Osteocyte (in vitro differentiated cells): ENCODE results near the gene MAP3K14. TPM values are rescaled to one million over a fixed set of nuclear protein-coding genes. Genes with fewer than 3 reads are reported as not detected.
"Not testable (repeated sequence)": the region's sequence is repeated elsewhere in the genome, so short reads cannot be mapped to it uniquely, and the experiment has no call there.

ENCODE experiments used
- DNase-seq: peaks from one replicate; pipeline ENCODE4 v3.0.0; 2021; ENCODE audit warnings: mixed read lengths; ENCODE audit not compliant: unreplicated experiment; ENCODE audit errors: extremely low spot score
- H3K27ac Mint-ChIP-seq: one replicate; pipeline ENCODE4 v1.8.0; 2021; ENCODE audit warnings: mild to moderate bottlenecking, mixed read lengths; ENCODE audit not compliant: unreplicated experiment
- H3K27me3 Mint-ChIP-seq: one replicate; pipeline ENCODE4 v1.8.0; 2021; ENCODE audit warnings: mixed read lengths; ENCODE audit not compliant: unreplicated experiment
- H3K36me3 Mint-ChIP-seq: one replicate; pipeline ENCODE4 v1.8.0; 2021; ENCODE audit warnings: mixed read lengths; ENCODE audit not compliant: unreplicated experiment
- H3K4me1 Mint-ChIP-seq: one replicate; pipeline ENCODE4 v1.8.0; 2021; ENCODE audit warnings: mixed read lengths; ENCODE audit not compliant: unreplicated experiment
- H3K4me3 Mint-ChIP-seq: one replicate; pipeline ENCODE4 v1.8.0; 2021; ENCODE audit warnings: mild to moderate bottlenecking, moderate library complexity, mixed read lengths; ENCODE audit not compliant: unreplicated experiment
- H3K9me3 Mint-ChIP-seq: one replicate; pipeline ENCODE4 v1.8.0; 2021; ENCODE audit warnings: mixed read lengths; ENCODE audit not compliant: unreplicated experiment
- CTCF ChIP-seq: fragments of 200-600 bp; sonication (generic); IDR thresholded peaks from 2 replicates; pipeline ENCODE4 v1.5.0; 2021; ENCODE audit warnings: antibody characterized with exemption, mild to moderate bottlenecking, moderate library complexity
- total RNA-seq: library from RNA; stranded (reverse); gene quantifications from 2 replicates; pipeline ENCODE4 v1.2.1, GENCODE V29; 2021

Gene MAP3K14
- total RNA-seq, 1 donor from 2014 or later: 13.2 TPM

DNA sequence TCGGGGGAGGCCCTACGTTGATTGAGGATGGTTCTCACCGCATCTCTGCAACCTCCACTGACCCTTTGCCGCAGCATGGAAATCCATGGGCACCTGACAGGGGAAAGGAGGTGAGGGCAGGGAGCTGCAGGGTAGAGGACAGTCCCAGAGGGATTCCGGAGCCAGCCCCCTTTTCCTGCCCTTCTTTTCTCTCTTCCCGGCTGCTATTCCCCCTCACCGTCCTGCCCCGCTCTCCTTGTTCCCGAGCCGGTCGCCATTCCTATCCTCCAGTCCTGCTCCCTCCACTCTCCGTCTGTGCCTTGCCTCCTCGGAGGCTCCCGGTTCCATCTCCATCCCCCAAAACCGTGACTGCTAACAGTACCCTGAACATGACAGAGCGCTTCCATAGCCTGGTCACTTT lies 59.7 kb downstream of the MAP3K14 start:
- H3K36me3 Mint-ChIP-seq: no peaks in the 10 kb centered on the region

GRCh38 chr17:45256114-45256966 lies 60.5 kb downstream of the MAP3K14 start:
- DNase-seq: no peak
- Mint-ChIP-seq H3K4me1 (no peaks in the 10 kb centered on the region), H3K36me3 (no peaks in the 10 kb centered on the region), H3K4me3 (no peak overlapping the region), H3K27me3 (no peaks in the 10 kb centered on the region), H3K9me3 (no peaks in the 10 kb centered on the region), H3K27ac (no peak overlapping the region)
- no peak for TF ChIP-seq CTCF

More for the DNA sequence above, 59.7 kb downstream of the MAP3K14 start:
- no peak for TF ChIP-seq CTCF
- no peaks in the 10 kb centered on the region for H3K4me1 Mint-ChIP-seq
- no peak overlapping the region for H3K27ac Mint-ChIP-seq
- H3K27me3 Mint-ChIP-seq: no peaks in the 10 kb centered on the region
- H3K9me3 Mint-ChIP-seq: no peaks in the 10 kb centered on the region
- DNase-seq: no peak
- H3K4me3 Mint-ChIP-seq: no peak overlapping the region

DNA sequence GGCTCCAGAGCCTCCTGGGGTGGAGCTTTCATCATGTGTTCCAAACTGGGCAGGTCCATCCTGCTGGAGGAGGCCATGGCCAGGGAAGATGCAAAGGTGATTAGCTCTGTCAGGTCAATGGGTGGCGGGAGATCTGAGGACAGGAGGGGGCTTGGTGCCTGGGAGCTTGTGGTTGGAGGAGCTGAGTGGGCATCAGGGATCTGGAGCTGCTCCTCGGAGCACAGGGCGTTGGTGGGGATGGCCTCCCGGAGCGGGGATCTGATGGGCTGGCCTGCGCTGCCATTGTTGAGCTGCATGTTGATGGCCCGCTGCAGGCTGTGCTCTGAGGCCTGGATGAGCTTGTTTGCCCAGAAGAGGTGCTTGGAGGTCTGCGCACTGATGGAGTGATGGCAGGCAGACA lies 61.5 kb downstream of the MAP3K14 start:
- DNase-seq: no peak
- Mint-ChIP-seq H3K27me3 (no peaks in the 10 kb centered on the region), H3K36me3 (no peaks in the 10 kb centered on the region), H3K4me1 (no peaks in the 10 kb centered on the region), H3K9me3 (no peaks in the 10 kb centered on the region), H3K27ac (no peak overlapping the region), H3K4me3 (no peak overlapping the region)
- no peak for TF ChIP-seq CTCF

GRCh38 chr17:45253879-45254278 lies 62.9 kb downstream of the MAP3K14 start:
- DNase-seq: no peak
- H3K4me3 Mint-ChIP-seq: no peak overlapping the region
- no peaks in the 10 kb centered on the region for H3K4me1 Mint-ChIP-seq
- no peak for TF ChIP-seq CTCF
- H3K27ac Mint-ChIP-seq: no peak overlapping the region
- no peaks in the 10 kb centered on the region for H3K36me3 Mint-ChIP-seq
- no peaks in the 10 kb centered on the region for H3K27me3 Mint-ChIP-seq
- no peaks in the 10 kb centered on the region for H3K9me3 Mint-ChIP-seq

GRCh38 chr17:45253237-45253636 lies 63.6 kb downstream of the MAP3K14 start:
- not testable (repeated sequence) for H3K27me3 Mint-ChIP-seq, H3K36me3 Mint-ChIP-seq, DNase-seq, H3K9me3 Mint-ChIP-seq, H3K4me3 Mint-ChIP-seq, H3K27ac Mint-ChIP-seq, H3K4me1 Mint-ChIP-seq
